ENCODE measurements around the gene MTX1. TPM values are rescaled to one million over a fixed set of nuclear protein-coding genes. Genes with fewer than 3 reads are reported as not detected.
"Not testable (repeated sequence)": the region's sequence is repeated elsewhere in the genome, so short reads cannot be mapped to it uniquely, and the experiment has no call there.

The MTX1 gene
- total and polyA plus RNA-seq, 12 donors = 26.7 to 111 (median 45.9) TPM

DNA sequence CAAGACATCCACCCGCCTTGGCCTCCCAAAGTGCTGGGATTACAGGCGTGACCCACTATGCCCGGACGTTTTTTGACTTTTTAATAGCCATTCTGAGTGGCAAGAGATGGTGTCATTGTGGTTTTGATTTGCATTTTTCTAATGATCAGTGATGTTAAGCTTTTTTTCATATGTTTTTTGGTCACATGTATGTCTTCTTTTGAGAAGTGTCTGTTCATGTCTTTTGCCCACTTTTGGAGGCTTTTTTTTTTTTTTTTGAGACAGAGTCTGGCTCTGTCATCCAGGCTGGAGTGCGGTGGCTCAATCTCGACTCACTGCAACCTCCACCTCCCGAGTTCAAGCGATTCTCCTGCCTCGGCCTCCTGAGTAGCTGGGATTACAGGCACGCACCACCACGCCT is 43.9 kb upstream of the MTX1 start:
- H3K4me1 ChIP-seq (replicated peaks in 1 of 2) = peaks cover 0 to 15% of the 10 kb centered on the region in 2 donors
- DNase-seq = peak in 1 of 7 donors; percentile 5
- H3K36me3 ChIP-seq (replicated peaks in 1 of 2); H3K27ac ChIP-seq; H3K9me3 ChIP-seq (replicated peaks in 1 of 3); H3K4me3 ChIP-seq; intact Hi-C loops (cut with DNase I); H3K27me3 ChIP-seq: not testable (repeated sequence)
- WGBS, 4 donors = 86 to 93% (median 90%) methylated on average over 11 of the region's 11 CpGs

- TF ChIP-seq CTCF (IDR thresholded peaks at IDR 0.05) = no peak
- TF ChIP-seq POLR2A (IDR thresholded peaks at IDR 0.05) = no peak
- H3K9me3 ChIP-seq (replicated peaks in 1 of 3) = no peaks in the 10 kb centered on the region
- H3K4me3 ChIP-seq = no peak overlapping the region
- H3K27me3 ChIP-seq = no peaks in the 10 kb centered on the region
- peaks cover 0 to 15% of the 10 kb centered on the region in 2 donors for H3K4me1 ChIP-seq (replicated peaks in 1 of 2)
- 53 to 75% (median 65%) methylated on average over 4 to 8 of the region's 8 CpGs for WGBS, 4 donors
- H3K27ac ChIP-seq = peak overlapping the region in 1 of 5 donors; percentile 73
- intact Hi-C loops (cut with DNase I) = loop anchor here (2.0 kb wide), 1 partner anchor 73 kb away; no protein-coding TSS in a partner anchor
- peak in 1 of 7 donors; percentile 39 for DNase-seq
- H3K36me3 ChIP-seq (replicated peaks in 1 of 2) = peaks cover 0 to 22% of the 10 kb centered on the region in 2 donors
Measured at GRCh38 chr1:155166051-155166470, 42.4 kb upstream of the MTX1 start.

DNA sequence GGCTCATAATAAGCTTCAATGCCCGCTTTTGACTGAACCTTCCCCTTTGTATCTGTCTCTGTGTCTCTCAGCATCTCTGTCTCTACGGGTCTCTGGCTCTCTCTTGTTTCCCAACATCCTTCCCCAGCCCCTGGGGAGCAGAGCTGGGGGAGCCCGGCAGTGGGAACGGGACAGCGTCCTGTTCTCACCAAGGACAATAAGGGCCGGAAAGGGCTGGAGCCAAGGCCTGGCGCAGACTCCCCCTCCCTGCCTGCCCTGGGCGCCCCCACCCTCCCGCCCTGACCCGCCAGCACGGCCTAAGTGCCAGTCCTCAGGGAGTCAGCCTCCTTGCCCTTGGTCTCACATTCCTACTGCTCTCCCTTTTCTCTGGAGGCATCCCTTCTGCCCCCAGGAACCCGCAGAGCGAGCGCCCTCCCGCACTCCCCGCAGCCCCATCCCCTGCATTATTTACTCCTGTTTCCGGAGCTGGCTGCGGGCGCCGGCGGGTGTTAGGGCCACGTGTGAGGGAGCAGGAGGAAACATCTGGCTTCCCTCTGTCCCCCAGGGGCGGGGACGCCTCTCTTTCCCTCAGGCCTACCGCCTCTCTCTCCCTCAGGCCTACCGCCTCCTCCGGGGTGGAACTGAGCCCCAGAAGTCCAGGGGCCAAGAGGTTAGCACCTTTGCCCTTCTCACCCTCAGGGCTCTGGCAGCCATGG is 41.9 kb upstream of the MTX1 start:
- intact Hi-C loops (cut with DNase I) = loop anchor here (2.0 kb wide), 1 partner anchor 74 kb away; no protein-coding TSS in a partner anchor
- Histone ChIP-seq H3K36me3 (replicated peaks in 1 of 2) (peaks cover 0 to 22% of the 10 kb centered on the region in 2 donors), H3K4me1 (replicated peaks in 1 of 2) (peaks cover 0 to 18% of the 10 kb centered on the region in 2 donors), H3K4me3 (no peak overlapping the region), H3K27ac (peak overlapping the region in 1 of 5 donors; percentile 73), H3K9me3 (replicated peaks in 1 of 3) (no peaks in the 10 kb centered on the region), H3K27me3 (no peaks in the 10 kb centered on the region)
- WGBS, 4 donors = 22 to 36% (median 26%) methylated on average over 18 to 27 of the region's 27 CpGs
- peak; percentile 30 to 74 (median 45) for DNase-seq
- TF ChIP-seq CTCF (IDR thresholded peaks at IDR 0.05) (no peak), POLR2A (IDR thresholded peaks at IDR 0.05) (no peak)

GRCh38 chr1:155167166-155168104 is 41.1 kb upstream of the MTX1 start:
- Histone ChIP-seq H3K27ac (peak overlapping the region in 1 of 5 donors; percentile 48), H3K9me3 (replicated peaks in 1 of 3) (no peaks in the 10 kb centered on the region), H3K27me3 (no peaks in the 10 kb centered on the region), H3K36me3 (replicated peaks in 1 of 2) (peaks cover 0 to 22% of the 10 kb centered on the region in 2 donors), H3K4me1 (replicated peaks in 1 of 2) (peaks cover 4 to 26% of the 10 kb centered on the region in 2 donors), H3K4me3 (no peak overlapping the region)
- intact Hi-C loops (cut with DNase I) = loop anchor here (2.0 kb wide), 1 partner anchor 75 kb away; no protein-coding TSS in a partner anchor
- TF ChIP-seq POLR2A (IDR thresholded peaks at IDR 0.05) = no peak
- TF ChIP-seq CTCF (IDR thresholded peaks at IDR 0.05) = peak; percentile 83 to 97 (median 92)
- WGBS, 4 donors = 4 to 12% (median 8%) methylated on average over 5 to 28 of the region's 28 CpGs
- DNase-seq = peak; percentile 85 to 94 (median 91)

DNA sequence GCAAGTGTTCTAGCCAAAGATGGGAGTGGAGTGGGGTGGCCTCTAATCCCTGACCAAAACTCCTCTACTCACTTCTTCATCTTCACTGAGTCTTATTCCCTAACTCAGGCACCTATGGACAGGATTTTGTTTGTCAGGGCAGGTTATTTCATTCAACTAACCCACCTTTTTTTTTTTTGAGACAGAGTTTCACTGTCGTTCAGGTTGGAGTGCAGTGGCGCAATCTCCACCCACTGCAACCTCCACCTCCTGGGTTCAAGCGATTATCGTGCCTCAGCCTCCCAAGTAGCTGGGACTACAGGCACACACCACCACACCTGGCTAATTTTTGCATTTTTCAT is 40.4 kb upstream of the MTX1 start:
- H3K9me3 ChIP-seq (replicated peaks in 1 of 3); intact Hi-C loops (cut with DNase I); H3K27ac ChIP-seq; H3K4me3 ChIP-seq; DNase-seq; H3K27me3 ChIP-seq: not testable (repeated sequence)
- peaks cover 7 to 27% of the 10 kb centered on the region in 2 donors for H3K4me1 ChIP-seq (replicated peaks in 1 of 2)
- H3K36me3 ChIP-seq (replicated peaks in 1 of 2) = peaks cover 0 to 22% of the 10 kb centered on the region in 2 donors
- WGBS, 4 donors = 25 to 38% (median 31%) methylated on average over 4 of the region's 4 CpGs

All from adrenal gland (tissue), 12 donors.